ENCODE results near the gene EIF4A3.

Gene EIF4A3

DNA sequence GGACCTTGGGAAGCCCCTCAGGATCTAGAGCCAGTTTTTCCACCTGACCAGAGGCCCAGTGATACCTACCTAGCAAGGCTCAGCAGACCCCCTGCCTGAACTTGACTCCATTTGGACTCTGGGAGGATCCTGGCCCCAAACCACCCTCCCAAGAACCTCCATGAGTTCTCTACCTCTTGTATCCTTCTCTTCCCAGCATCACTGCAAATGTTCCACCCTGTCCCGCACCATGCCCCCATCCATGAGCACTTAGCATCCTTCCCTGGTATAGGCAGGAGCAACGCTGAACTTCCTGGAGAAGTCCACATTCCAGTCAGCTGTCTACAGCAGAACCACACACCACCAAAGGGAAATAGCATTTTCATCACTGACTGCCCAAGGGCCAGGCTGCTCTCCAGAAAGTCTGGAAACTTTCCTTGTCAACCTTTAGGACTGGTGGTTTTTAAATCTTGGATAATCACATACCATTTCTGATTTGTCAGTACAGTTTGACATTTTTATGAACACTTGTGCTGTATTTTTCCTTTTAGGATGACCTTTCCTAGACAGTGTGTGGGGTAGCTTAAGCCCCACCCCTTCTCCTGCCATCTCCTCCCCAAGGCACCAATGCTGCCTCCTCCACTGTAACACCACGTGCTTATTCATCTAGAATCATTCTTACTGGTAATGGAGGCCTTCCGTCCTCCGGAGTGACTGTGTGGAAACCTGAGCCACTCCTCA is 13.9 kb downstream of the EIF4A3 start:
- DNase-seq = no peak

DNA sequence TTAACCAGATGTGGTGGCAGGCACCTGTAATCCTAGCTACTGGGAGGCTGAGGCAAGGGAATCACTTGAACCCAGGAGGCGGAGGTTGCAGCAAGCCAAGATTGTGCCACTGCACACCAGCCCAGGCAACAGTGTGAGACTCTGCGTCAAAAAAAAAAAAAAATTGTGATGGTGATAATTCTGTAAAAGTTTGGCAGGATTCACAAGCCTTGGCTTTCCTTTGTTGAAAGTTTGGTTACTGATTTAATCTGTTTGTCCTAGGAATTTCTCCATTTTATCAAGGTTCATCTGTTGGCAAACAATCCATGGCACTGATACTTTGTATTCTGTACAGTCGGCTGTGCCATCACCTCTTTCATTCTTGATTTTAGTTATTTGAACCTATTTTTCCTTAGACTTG is 15.9 kb downstream of the EIF4A3 start:
- no peak for DNase-seq

DNA sequence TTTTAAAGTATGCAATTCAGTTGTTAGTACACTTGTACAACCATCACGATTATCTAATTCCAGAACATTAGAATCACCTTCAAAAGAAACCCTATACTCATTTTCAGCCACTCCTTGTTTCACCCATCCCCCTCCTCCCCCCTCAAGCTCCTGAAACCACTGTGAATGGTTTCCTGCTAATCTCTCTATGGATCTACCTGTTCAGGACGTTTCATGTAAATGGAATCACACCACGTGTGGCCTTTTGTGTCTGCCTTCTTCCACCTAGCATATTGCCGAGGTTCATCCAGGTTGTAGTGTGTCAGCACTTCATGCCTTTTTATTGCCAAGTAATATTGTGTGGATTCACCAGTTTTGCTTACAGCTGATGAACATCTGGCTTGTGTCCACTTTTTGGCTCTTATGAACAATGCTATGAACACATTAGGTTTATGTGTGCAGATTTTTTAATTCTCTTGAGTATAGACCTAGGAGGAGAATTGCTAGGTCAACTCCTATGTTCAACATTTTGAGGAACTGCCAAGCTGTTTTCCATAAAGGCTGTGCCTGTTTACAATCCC is 17.8 kb downstream of the EIF4A3 start:
- DNase-seq = no peak

DNA sequence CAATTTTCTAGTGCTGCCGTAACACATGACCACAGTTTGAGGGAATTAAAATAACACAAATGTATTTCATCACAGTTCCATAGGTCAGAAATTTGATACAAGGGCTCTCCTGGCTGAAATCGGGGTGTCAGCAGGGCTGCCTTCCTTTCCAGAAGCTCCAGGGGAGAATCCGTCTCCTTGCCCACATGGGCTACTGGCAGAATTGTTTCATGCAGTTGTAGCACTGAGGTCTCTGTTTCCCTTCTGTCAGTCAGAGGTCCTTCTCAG is 20.5 kb downstream of the EIF4A3 start:
- no peak for DNase-seq

DNA sequence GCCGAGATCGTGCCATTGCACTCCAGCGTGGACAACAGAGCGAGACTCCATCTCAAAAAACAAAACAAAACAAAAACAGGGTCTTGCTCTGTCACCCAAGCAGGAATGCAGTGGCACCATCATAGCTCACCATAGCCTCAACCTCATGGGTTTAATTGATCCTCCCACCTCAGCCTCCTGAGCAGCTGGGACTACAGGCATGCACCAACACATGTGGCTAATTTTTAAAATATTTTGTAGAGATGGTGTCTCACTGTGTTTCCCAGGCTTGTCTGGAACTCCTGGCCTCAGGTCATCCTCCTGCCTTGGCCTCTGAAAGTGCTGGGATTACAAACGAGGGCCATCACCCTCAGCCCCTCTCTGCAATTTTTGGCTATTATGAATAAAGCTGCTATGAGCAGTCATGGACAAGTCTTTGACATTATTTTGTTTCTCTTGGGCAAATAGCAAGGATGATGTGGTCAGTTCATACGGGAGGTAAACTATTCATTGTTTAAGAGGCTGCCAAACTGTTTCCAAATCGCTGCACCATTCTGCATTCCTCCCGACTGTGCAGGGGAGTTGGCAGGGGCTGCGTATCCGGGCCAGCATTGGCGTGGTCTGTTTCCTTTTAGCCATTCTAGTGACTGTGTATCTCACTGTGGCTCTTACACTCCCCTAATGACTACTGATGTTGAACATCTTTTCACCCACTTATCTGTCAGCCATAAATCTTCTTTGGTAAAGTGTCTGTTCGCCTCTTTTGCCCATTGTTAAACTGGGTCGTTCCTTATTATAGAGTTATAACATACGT is 21.1 kb downstream of the EIF4A3 start:
- no peak for DNase-seq

DNA sequence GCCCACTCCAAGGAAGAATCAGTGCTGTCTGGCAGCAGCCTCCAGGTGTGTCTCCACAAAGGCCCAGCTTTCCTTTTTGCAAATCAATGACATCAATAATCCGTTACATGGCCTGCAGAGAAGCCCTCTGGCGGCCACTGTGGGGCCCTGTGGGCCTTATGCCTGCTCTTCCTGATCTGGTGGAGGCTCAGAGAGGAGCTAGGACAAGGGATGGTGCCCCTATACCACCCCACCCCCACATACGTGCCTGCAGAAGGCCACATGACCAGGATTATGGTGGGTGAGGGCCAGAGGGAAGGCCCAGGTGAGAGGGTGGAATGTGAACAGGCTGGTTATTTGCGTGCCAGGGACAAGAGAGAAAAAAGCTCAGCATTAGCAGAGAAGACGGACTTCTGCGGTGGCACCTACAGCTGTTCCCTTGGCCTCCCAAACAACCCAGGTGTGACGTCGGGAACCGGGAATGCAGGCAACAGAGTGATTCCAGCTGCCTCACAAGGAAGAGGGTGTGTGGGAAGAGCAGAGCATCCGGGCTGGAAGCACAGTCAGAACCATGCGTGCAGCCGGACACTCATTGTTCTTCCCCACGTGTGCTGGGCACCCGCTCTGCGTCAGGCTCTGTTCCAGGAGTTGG is 22.5 kb downstream of the EIF4A3 start:
- DNase-seq = no peak

DNA sequence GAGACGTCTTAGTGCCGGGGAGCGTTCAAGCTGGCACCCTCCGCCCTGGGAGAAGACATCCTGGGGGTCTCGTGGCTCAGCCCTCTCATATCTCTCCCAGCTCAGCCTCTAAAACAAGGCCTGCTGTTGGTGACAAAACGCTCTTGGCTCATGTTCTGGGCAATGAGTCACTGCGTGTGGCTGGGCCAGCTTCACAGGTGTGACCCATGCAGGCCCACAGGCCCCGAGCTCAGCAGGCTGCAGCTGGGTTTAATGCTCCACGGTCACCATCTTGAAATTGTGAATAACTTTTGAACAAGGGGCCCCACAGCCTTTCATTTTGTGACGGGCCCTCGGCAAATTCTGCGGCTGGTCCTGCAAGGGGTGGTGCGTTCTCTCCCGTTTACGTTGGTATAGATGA is 23.1 kb downstream of the EIF4A3 start:
- DNase-seq = no peak

DNA sequence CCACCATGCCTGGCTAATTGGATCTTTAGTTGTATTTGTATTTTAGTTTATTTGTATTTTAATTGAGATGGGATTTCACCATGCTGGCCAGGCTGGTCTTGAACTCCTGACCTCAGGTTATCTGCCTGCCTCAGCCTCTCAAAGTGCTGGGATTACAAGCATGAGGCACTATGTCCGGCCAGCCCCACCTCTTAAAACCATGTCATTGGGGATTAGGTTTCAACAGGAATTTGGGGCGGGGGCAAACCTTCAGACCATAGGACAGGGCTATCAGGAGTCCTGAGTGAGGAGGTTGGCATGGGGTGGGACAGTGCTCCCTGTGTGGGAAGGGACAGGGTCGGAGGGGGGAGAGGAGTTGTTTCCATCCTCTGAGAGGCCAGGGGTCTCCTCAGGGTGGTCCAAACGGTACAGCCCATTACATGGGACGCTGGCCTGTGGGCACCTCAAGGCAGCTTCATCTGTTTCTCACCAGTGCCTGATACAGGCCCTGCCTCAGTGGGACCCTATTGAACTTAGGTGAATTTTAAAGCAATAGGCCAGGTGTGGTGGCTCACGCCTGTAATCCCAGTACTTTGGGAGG is 23.9 kb downstream of the EIF4A3 start:
- no peak for DNase-seq

DNA sequence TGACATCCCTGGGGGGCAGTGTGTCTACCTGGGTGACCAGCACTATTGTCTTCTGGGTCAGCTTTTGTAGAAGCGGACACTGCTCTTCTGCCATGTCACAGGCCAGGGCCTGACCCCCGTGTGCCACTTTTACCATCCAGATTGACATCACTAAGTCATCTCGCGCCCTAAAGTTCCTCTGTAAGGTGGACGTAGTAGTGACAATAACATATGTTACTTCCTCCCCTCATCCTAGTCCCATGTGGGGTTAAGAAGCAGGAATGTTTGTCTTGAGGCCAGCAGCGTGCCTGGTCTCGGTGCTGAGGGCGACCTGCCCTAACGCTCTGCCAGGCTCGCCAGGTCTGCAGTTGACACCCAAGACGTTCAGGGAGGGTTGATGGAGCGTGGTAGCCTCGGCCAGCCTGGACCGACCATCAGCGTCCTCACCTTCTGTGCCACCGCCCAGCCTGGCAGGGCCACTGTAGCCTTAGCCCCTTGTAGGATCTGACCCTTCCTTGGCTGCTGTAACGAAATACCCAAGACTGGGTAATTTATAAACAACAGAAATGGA is 24.8 kb downstream of the EIF4A3 start:
- no peak for DNase-seq

DNA sequence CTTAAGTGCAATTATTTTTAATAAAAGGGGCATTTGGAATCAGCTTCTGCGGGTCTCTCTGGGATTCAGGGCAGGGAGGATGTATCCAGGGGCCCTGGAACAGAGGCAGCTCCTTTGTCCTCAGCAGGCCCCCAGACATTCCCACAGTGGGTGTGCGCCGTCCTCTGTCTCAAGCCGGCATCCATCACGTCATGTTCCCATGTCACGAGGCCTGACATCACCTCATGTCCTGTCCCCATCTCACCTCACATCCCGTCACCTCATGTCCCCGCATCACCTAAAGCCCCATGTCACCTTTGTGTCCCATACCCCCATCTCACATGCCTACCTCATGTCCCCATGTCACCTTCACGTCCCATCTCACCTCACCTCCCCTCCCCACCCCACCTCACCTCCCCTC is 27.1 kb downstream of the EIF4A3 start:
- DNase-seq = no peak

DNA sequence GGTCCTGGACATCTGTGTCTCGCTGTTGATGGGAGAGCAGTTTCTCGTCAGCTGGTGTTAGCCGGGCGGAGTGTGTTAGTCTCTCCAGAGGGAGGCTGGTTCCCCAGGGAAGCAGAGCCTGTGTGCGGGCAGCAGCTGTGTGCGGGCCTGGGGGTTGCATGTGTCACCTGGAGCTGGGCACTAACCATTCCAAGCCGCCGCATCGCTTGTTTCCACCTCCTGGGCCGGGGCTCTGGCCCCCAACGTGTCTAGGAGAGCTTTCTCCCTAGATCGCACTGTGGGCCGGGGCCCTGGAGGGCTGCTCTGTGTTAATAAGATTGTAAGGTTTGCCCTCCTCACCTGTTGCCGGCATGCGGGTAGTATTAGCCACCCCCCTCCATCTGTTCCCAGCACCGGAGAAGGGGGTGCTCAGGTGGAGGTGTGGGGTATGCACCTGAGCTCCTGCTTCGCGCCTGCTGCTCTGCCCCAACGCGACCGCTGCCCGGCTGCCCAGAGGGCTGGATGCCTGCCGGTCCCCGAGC is 27.6 kb downstream of the EIF4A3 start:
- DNase-seq = no peak

DNA sequence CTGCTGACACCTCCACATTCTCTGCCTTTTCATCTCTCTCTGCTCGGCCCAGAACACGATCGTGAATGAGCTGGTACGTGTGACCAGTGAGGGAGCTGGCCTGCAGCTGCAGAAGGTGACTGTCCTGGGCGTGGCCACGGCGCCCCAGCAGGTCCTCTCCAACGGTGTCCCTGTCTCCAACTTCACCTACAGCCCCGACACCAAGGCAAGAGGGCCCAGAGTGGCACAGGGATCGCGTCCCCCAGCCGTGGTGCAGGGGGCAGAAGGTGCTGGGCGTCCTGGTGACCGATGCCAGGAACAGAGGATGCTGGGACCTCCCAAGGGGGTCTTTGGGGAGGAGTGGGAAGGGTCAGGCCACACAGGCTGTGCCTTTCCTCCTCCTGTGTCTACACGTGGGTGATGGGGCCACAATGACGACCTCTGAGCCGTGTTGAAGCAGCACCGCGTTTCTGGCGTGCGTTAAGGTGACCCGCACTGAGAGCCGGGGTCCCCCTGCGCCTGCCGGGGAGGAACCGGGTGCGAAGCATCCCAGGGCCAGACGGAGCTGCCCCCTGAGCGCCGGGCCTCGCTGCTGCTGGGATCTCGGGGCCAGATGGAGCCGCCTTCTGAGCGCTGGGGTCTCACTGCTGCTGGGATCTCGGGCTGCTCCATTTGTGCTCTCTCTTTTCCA is 28.2 kb downstream of the EIF4A3 start:
- no peak for DNase-seq

DNA sequence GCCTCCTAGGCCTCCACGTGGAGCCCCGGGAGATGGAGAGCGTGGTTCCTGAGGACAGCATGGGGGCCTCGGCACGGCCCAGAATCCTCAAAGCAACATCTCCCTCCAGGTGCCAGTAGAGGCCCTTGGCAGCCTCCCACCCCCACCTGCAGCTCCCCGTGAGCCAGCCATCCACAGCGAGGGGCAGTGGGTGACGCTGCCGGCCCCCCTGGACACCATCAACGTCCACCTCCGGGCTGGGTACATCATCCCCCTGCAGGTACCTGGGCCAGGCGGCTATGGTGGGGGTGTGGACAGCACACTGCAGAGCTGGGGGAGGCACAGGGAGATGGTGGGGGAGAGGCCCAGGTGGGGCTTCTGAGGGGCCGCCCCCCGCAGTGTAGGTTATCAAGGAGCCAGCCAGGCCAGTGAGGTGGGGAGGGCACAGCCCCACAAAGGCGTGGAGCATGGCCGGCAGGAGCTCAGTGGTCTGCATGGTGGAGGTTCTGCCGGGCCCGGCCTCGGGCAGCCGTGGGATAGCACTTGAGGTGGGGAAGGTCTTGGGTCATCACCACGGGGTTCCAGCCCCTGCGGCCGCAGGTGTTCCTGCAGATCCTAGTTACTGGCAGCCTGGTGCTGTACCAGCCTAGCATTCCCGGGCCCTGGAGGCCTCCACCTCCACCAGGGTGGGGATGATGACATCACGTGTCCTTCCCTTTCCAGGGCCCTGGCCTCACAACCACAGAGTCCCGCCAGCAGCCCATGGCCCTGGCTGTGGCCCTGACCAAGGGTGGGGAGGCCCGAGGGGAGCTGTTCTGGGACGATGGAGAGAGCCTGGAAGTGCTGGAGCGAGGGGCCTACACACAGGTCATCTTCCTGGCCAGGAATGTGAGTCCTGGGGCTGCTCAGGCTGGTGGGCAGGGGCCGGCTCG is 29.2 kb downstream of the EIF4A3 start:
- DNase-seq = no peak

DNA sequence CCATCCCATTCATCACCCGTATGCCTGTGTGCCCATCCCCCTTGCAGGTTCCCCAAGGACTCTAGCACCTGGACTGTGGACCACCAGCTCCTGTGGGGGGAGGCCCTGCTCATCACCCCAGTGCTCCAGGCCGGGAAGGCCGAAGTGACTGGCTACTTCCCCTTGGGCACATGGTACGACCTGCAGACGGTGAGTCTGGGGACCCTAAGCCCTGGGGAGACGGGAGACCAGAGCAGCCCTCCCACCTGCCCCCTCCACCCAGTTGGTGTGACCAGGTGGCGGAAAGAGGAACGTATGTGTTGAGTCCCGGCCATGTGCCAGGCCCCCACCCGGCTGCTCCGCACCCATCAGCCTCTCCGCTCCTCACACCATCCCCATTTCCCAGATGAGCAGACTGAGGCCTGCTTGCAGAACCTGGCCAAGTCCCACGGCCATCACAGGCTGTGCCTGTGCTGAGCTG is 30.0 kb downstream of the EIF4A3 start:
- no peak for DNase-seq

DNA sequence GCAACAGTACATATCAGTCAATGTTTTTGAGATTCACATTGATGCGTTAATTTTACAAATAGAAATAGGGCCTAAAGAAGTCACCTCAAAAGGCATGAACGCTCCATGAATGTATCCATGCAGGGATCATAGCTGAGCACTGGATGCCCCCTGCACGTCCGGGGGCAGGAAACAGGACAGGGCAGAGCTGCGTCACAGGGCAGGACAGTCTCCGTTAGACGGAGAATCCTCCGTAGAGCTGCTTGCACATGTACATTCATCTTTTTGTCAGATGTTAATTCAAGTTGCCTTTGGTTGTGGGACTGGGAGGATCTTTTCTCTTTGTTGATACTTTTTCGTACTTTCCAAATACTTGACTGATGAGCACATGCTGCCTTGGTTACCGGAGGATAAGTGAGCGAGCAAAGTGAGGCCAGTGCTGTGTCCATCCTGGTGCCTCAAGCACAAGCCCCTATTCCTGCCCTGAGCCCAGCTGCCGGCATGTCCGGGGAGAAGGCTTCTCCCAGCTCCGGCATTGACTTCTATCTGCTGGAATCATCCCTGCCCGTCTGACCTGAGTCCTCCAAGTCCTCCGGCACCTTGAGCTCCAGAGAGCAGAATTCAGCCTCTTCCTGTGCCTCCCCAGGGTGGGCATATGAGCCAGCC is 30.5 kb downstream of the EIF4A3 start:
- DNase-seq = no peak

DNA sequence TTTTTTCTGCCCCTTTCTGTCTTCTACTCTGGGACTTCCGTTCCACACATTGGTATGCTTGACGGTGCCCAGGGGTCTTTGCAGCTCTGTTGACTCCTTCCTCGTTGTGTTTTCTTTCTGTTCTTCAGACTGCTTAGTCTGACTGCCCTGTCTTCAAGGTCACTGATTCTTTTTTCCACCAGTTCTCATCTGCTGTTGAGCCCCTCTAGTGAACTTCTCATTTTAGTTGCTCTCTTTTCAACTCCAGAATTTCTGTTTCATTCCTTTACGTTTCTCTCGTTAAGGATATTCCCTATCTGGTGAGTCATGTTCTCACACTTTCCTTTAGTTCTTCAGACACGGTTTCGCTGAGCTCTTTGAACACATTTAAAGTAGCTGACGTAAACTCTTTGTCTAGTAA is 31.8 kb downstream of the EIF4A3 start:
- no peak for DNase-seq

DNA sequence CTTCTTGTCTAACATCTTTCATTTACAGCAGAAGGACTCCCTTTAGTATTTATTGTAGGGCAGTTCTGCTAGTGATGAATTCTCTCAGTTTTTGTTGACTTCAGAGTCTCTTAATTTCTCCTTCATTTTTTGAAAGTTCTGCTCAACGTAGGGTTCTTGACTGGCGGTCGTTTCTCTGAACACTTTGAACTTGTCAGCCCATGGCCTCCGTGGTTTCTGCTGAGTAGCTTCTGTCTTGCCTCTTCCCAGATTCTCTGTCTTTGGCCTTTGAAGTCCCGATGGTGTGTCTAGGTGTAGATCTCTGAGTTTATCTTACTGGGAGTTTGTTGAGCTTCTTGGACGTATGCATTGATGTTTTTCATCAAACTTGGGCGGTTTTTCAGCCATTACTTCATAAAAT is 32.2 kb downstream of the EIF4A3 start:
- DNase-seq = no peak

DNA sequence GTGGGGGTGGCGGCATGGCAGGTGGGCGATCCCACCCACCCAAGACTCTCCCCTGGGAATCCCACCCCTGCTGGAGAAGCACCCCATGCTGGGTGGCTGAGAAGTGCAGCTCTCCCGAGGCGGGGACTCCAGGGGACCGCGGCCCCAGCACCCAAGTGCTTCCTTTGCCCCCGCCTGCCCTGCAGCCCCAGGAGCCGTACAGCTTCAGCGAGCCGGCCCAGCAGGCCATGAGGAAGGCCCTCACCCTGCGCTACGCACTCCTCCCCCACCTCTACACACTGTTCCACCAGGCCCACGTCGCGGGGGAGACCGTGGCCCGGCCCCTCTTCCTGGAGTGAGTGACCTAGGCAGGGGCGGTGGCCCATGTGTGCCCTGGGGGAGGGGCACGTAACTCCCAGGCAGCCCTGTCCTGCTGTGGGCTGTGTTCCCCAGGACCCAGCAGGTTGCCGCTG is 33.9 kb downstream of the EIF4A3 start:
- no peak for DNase-seq

DNA sequence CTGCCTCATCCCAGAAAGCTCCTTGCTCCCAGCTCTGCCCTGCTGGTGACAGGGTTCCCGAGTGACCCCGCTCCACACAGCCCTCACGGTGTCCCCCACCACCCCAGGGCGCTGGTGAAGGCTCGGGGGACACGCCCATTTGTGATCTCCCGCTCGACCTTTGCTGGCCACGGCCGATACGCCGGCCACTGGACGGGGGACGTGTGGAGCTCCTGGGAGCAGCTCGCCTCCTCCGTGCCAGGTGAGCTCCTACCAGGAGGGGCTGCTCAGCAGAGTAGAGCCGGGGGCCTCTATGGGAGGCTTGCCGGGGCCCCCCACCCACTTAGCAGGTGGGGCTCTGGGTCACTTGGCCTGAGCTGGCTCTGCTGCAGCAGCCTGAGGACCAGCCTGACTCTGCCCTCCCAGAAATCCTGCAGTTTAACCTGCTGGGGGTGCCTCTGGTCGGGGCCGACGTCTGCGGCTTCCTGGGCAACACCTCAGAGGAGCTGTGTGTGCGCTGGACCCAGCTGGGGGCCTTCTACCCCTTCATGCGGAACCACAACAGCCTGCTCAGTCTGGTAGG is 34.4 kb downstream of the EIF4A3 start:
- no peak for DNase-seq

DNA sequence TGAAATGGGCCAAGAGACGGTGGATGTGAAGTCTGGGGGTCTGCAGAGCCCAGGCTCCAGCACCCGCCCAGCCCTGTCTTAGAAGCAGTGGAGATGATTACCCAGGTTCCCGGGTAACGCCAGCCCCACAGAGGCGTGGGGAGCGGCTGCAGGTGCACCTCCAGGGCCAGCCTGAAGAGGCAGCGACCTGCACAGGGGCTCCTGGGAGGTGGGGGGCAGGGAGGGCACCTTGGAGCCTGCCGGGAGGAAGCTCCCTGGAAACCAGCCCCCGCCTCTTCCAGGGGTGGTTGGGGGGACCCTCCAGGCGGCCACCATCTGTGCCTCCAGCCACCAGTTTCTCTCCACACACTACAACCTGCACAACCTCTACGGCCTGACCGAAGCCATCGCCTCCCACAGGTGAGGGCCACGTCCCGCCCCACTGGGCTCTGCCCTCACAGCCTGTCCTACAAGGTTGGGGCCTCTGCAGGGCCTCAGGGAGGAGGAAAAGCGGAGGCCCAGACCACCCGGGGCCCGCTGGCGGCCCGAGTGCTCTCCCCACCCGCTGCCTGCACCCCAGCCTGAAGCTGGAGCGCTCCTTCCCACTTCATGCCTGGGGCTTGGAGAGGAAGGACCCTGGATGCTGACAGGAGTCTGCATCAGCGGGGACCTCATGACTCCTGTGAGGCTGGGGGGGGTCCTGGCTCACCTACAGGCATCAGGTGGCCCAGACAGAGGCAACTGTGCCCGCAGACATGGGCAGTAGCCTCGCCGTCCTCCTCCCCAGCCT is 35.0 kb downstream of the EIF4A3 start:
- no peak for DNase-seq

All from NCI-H187 (cell line).